H7 (cell line): ENCODE measurements around the gene LRRIQ1. TPM values are rescaled to one million over a fixed set of nuclear protein-coding genes. Genes with fewer than 3 reads are reported as not detected.
A peak's percentile ranks its signal among the peaks of the same experiment; 100 is the strongest.

Experiments
- DNase-seq: peaks from one replicate; pipeline ENCODE4 v3.0.0; 2012
- H3K27me3 ChIP-seq: 2 replicates; pipeline ENCODE4 v1.6.0; 2011; ENCODE audit warnings: mild to moderate bottlenecking, low read length; ENCODE audit not compliant: control insufficient read depth, insufficient read depth
- H3K36me3 ChIP-seq: replicated peaks from 2 replicates; pipeline ENCODE4 v1.5.1; 2011; ENCODE audit warnings: low read length; ENCODE audit not compliant: control insufficient read depth, insufficient read depth
- H3K4me3 ChIP-seq: 2 replicates; pipeline ENCODE4 v1.5.1; 2011; ENCODE audit warnings: low read depth, mild to moderate bottlenecking, control low read depth, low read length, moderate library complexity; ENCODE audit not compliant: insufficient read depth
- total RNA-seq: library from RNA; depleted of rRNA; stranded (reverse); fragments of >200 nt; shearing (Covaris generic); gene quantifications from 2 replicates; pipeline ENCODE4 v1.2.3, GENCODE V29; 2014

The LRRIQ1 gene
- total RNA-seq, 1 experiment from 2014 or later: 0.17 TPM

GRCh38 chr12:85017618-85018017 is 18.5 kb upstream of the LRRIQ1 start:
- Histone ChIP-seq H3K27me3 (no peaks in the 10 kb centered on the region), H3K4me3 (no peak overlapping the region), H3K36me3 (no peaks in the 10 kb centered on the region)
- DNase-seq: no peak

GRCh38 chr12:85018098-85018497 is 18.1 kb upstream of the LRRIQ1 start:
- H3K4me3 ChIP-seq: no peak overlapping the region
- H3K27me3 ChIP-seq: no peaks in the 10 kb centered on the region
- no peaks in the 10 kb centered on the region for H3K36me3 ChIP-seq
- DNase-seq: no peak

- no peaks in the 10 kb centered on the region for H3K36me3 ChIP-seq
- no peak for DNase-seq
Observed at GRCh38 chr12:85029456-85029855, 6.7 kb upstream of the LRRIQ1 start.

GRCh38 chr12:85036733-85037132 is 582 bp downstream of the LRRIQ1 start:
- Histone ChIP-seq H3K27me3 (no peaks in the 10 kb centered on the region; the same call in 1 of the 2 replicates), H3K4me3 (peak overlapping the region; percentile 59), H3K36me3 (no peaks in the 10 kb centered on the region)
- no peak for DNase-seq

More at GRCh38 chr12:85029456-85029855, 6.7 kb upstream of the LRRIQ1 start:
- Histone ChIP-seq H3K27me3 (no peaks in the 10 kb centered on the region; the same call in none of the 2 replicates), H3K4me3 (no peak overlapping the region)

- DNase-seq: no peak
- Histone ChIP-seq H3K4me3 (no peak overlapping the region), H3K27me3 (no peaks in the 10 kb centered on the region), H3K36me3 (no peaks in the 10 kb centered on the region)
Observed at GRCh38 chr12:85041395-85041794, 5.2 kb downstream of the LRRIQ1 start.

GRCh38 chr12:85043829-85044228 is 7.7 kb downstream of the LRRIQ1 start:
- Histone ChIP-seq H3K36me3 (no peaks in the 10 kb centered on the region), H3K4me3 (no peak overlapping the region), H3K27me3 (no peaks in the 10 kb centered on the region)
- DNase-seq: no peak

- H3K27me3 ChIP-seq: no peaks in the 10 kb centered on the region
- no peak overlapping the region for H3K4me3 ChIP-seq
- H3K36me3 ChIP-seq: no peaks in the 10 kb centered on the region
- peak; percentile 17 for DNase-seq
Observed at GRCh38 chr12:85057370-85057963, 21.3 kb downstream of the LRRIQ1 start.

GRCh38 chr12:85058339-85058738 is 22.2 kb downstream of the LRRIQ1 start:
- Histone ChIP-seq H3K36me3 (no peaks in the 10 kb centered on the region), H3K27me3 (no peaks in the 10 kb centered on the region), H3K4me3 (no peak overlapping the region)
- DNase-seq: no peak

GRCh38 chr12:85059594-85059993 is 23.4 kb downstream of the LRRIQ1 start:
- Histone ChIP-seq H3K4me3 (no peak overlapping the region), H3K27me3 (no peaks in the 10 kb centered on the region), H3K36me3 (no peaks in the 10 kb centered on the region)
- no peak for DNase-seq

GRCh38 chr12:85060916-85061315 is 24.8 kb downstream of the LRRIQ1 start:
- no peak overlapping the region for H3K4me3 ChIP-seq
- H3K27me3 ChIP-seq: no peaks in the 10 kb centered on the region
- no peaks in the 10 kb centered on the region for H3K36me3 ChIP-seq
- DNase-seq: no peak

GRCh38 chr12:85065837-85066482 is 29.8 kb downstream of the LRRIQ1 start:
- Histone ChIP-seq H3K36me3 (no peaks in the 10 kb centered on the region), H3K4me3 (no peak overlapping the region), H3K27me3 (no peaks in the 10 kb centered on the region)
- DNase-seq: no peak

GRCh38 chr12:85072826-85073225 is 36.7 kb downstream of the LRRIQ1 start:
- no peak for DNase-seq
- Histone ChIP-seq H3K36me3 (no peaks in the 10 kb centered on the region), H3K27me3 (no peaks in the 10 kb centered on the region), H3K4me3 (no peak overlapping the region)

- Histone ChIP-seq H3K36me3 (no peaks in the 10 kb centered on the region), H3K4me3 (no peak overlapping the region), H3K27me3 (no peaks in the 10 kb centered on the region)
- DNase-seq: peak; percentile 8
Observed at GRCh38 chr12:85076688-85077430, 40.7 kb downstream of the LRRIQ1 start.

GRCh38 chr12:85085066-85085465 is 48.9 kb downstream of the LRRIQ1 start:
- Histone ChIP-seq H3K27me3 (no peaks in the 10 kb centered on the region), H3K36me3 (no peaks in the 10 kb centered on the region), H3K4me3 (no peak overlapping the region)
- no peak for DNase-seq

GRCh38 chr12:85089792-85090191 is 53.6 kb downstream of the LRRIQ1 start:
- no peak for DNase-seq
- Histone ChIP-seq H3K36me3 (no peaks in the 10 kb centered on the region), H3K4me3 (no peak overlapping the region), H3K27me3 (no peaks in the 10 kb centered on the region)
